ENCODE measurements around the gene UBE3B. TPM values are rescaled to one million over a fixed set of nuclear protein-coding genes. Genes with fewer than 3 reads are reported as not detected.

UBE3B gene
- total RNA-seq, 1 experiment from 2014 or later: 25.7 TPM

DNA sequence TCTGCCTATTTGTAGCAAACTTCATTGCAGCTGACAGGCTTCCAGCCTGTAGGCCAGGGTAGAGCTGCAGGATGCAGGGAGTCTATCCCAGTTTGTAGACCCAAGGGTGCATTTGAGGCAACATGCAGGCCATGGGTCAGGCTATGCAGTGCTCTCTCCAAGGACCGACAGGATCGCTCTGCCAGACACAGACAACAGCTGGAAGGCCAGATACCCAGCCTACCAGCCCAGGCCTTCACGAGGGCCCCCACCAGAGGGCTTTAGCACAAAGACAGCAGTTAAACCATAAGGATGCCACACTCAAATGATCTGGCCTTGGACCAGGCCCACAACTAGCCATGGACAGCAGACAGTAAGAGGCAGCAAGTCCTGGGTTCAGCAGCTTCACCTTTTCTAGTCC, 10.6 kb upstream of the UBE3B start:
- Histone ChIP-seq H3F3A (ENCODE audit: low read length, unreplicated experiment) (peaks cover 13% of the 10 kb centered on the region), H3K27ac (ENCODE audit: low read length) (no peak overlapping the region), H3K4me2 (ENCODE audit: low read length) (no peak overlapping the region), H4K20me1 (ENCODE audit: low read length) (no peaks in the 10 kb centered on the region), H3K9ac (ENCODE audit: low read length) (no peak overlapping the region), H3K4me3 (ENCODE audit: low read length) (no peak overlapping the region), H2AFZ (ENCODE audit: low read length) (no peak overlapping the region), H3K4me1 (ENCODE audit: insufficient read depth, low read length) (peaks cover 32% of the 10 kb centered on the region), H3K9me2 (replicated peaks; ENCODE audit: low read length) (no peaks in the 10 kb centered on the region), H3K9me3 (ENCODE audit: low read length) (no peaks in the 10 kb centered on the region), H3K27me3 (ENCODE audit: low read length) (no peaks in the 10 kb centered on the region), H3K79me2 (ENCODE audit: low read length) (peaks cover 85% of the 10 kb centered on the region), H3K36me3 (ENCODE audit: low read depth, low read length) (peaks cover 34% of the 10 kb centered on the region)
- no peak for DNase-seq
- ChIA-PET POLR2A (ENCODE audit: unreplicated experiment) (no interaction called here), CTCF (no interaction called here)
- TF ChIP-seq EZH2phosphoT487 (IDR thresholded peaks at IDR 0.05; ENCODE audit: borderline replicate concordance, low read length): no peak
- TF ChIP-seq, protein P1, sequence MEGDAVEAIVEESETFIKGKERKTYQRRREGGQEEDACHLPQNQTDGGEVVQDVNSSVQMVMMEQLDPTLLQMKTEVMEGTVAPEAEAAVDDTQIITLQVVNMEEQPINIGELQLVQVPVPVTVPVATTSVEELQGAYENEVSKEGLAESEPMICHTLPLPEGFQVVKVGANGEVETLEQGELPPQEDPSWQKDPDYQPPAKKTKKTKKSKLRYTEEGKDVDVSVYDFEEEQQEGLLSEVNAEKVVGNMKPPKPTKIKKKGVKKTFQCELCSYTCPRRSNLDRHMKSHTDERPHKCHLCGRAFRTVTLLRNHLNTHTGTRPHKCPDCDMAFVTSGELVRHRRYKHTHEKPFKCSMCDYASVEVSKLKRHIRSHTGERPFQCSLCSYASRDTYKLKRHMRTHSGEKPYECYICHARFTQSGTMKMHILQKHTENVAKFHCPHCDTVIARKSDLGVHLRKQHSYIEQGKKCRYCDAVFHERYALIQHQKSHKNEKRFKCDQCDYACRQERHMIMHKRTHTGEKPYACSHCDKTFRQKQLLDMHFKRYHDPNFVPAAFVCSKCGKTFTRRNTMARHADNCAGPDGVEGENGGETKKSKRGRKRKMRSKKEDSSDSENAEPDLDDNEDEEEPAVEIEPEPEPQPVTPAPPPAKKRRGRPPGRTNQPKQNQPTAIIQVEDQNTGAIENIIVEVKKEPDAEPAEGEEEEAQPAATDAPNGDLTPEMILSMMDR (conservative IDR thresholded peaks at IDR 0.05; ENCODE audit: low read depth, low read length): no peak
- TF ChIP-seq EZH2 (IDR thresholded peaks at IDR 0.05; ENCODE audit: low read length, unreplicated experiment): no peak
- intact Hi-C loops (cut with micrococcal nuclease): no loop called here
- BruUV-seq (replicated peaks): no TSS peak
- no peak for ATAC-seq

DNA sequence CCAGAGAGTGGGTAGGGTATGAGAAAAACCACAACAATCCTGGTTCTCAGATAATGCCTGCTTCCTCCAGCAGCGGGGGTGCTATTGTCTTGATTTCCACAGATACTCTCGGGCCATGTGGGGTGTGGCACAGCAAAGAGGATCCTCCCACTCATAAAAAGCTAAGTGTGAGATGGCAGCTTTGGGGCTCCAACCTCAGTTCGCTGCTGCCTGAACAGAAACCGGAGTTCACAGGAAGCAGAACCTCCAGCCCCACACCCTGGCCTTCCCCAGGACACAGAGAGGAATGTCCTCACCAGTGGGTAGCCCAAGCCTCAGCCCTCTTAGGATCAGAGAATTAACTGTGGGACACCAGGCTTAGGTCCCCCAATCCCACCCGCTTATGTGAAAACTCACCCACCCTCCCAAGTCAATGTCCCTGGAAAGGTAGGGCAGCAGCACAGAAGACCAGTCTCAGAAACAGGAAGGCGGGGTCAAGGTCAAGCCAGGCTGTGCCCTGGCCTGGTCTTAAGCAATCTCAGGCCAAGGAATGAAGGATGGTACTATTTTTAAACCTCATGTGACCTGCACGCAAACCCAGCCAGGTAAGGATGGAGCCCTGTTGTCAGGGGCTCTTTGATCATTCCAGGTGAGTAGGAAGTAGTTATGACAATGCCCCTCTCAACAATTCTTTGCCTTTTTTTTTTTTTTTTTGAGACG, 9.3 kb upstream of the UBE3B start:
- ChIA-PET POLR2A (ENCODE audit: unreplicated experiment) (no interaction called here), CTCF (no interaction called here)
- Histone ChIP-seq H3K27ac (ENCODE audit: low read length) (no peak overlapping the region), H3K9me3 (ENCODE audit: low read length) (no peaks in the 10 kb centered on the region), H2AFZ (ENCODE audit: low read length) (no peak overlapping the region), H3K9me2 (replicated peaks; ENCODE audit: low read length) (no peaks in the 10 kb centered on the region), H3K4me3 (ENCODE audit: low read length) (no peak overlapping the region), H3F3A (ENCODE audit: low read length, unreplicated experiment) (peaks cover 10% of the 10 kb centered on the region), H3K79me2 (ENCODE audit: low read length) (peaks cover 94% of the 10 kb centered on the region), H3K4me1 (ENCODE audit: insufficient read depth, low read length) (peaks cover 19% of the 10 kb centered on the region), H4K20me1 (ENCODE audit: low read length) (0 out of 2 replicates have a peak, but pooled peaks cover 4% of the 10 kb centered on the region), H3K9ac (ENCODE audit: low read length) (no peak overlapping the region), H3K36me3 (ENCODE audit: low read depth, low read length) (peaks cover 34% of the 10 kb centered on the region), H3K27me3 (ENCODE audit: low read length) (no peaks in the 10 kb centered on the region), H3K4me2 (ENCODE audit: low read length) (no peak overlapping the region)
- TF ChIP-seq EZH2 (IDR thresholded peaks at IDR 0.05; ENCODE audit: low read length, unreplicated experiment) (no peak), EZH2phosphoT487 (IDR thresholded peaks at IDR 0.05; ENCODE audit: borderline replicate concordance, low read length) (no peak)
- TF ChIP-seq, protein P1 (conservative IDR thresholded peaks at IDR 0.05; ENCODE audit: low read depth, low read length): no peak
- BruUV-seq (replicated peaks): no TSS peak
- DNase-seq (no peak), ATAC-seq (no peak)
- intact Hi-C loops (cut with micrococcal nuclease): no loop called here

DNA sequence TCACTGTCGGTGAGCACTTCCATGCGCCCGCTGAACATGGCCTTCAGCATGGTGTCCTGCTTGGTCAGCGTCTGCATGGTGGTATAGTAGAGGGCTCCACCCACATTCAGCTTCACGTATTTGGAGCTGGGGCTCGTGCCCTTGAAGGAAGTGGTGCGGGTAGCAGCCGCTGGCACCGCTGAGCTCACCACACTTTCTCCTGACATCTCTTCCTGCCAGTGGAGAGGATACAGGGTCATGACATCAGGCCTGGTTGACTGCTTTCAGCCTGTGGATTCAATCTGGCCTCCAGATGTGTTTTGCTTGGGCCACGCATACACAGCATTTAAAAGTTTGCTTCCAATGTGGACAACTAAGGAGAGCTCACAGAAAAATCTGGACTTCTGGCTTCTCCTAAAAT, 7.9 kb upstream of the UBE3B start:
- H3K4me1 ChIP-seq (ENCODE audit: insufficient read depth, low read length): peaks cover 5% of the 10 kb centered on the region
- intact Hi-C loops (cut with micrococcal nuclease): no loop called here
- H3K9me3 ChIP-seq (ENCODE audit: low read length): no peaks in the 10 kb centered on the region
- H3K27me3 ChIP-seq (ENCODE audit: low read length): no peaks in the 10 kb centered on the region
- POLR2A ChIA-PET (ENCODE audit: unreplicated experiment): interaction anchor here (0.6 kb wide), 1 partner anchor 105 kb away, joined by 3 read pairs; no protein-coding TSS in a partner anchor
- peaks cover 34% of the 10 kb centered on the region for H3K36me3 ChIP-seq (ENCODE audit: low read depth, low read length)
- no peaks in the 10 kb centered on the region for H3K9me2 ChIP-seq (replicated peaks; ENCODE audit: low read length)
- TF ChIP-seq, protein P1 (conservative IDR thresholded peaks at IDR 0.05; ENCODE audit: low read depth, low read length): no peak
- TF ChIP-seq EZH2 (IDR thresholded peaks at IDR 0.05; ENCODE audit: low read length, unreplicated experiment) (no peak), EZH2phosphoT487 (IDR thresholded peaks at IDR 0.05; ENCODE audit: borderline replicate concordance, low read length) (no peak)
- CTCF ChIA-PET: no interaction called here
- ATAC-seq: no peak
- BruUV-seq (replicated peaks): no TSS peak
- H3F3A ChIP-seq (ENCODE audit: low read length, unreplicated experiment): no peaks in the 10 kb centered on the region
- no peak overlapping the region for H3K4me3 ChIP-seq (ENCODE audit: low read length)
- H2AFZ ChIP-seq (ENCODE audit: low read length): no peak overlapping the region
- no peak for DNase-seq
- no peak overlapping the region for H3K4me2 ChIP-seq (ENCODE audit: low read length)
- H3K27ac ChIP-seq (ENCODE audit: low read length): no peak overlapping the region
- no peak overlapping the region for H3K9ac ChIP-seq (ENCODE audit: low read length)
- 0 out of 2 replicates have a peak, but pooled peaks cover 4% of the 10 kb centered on the region for H4K20me1 ChIP-seq (ENCODE audit: low read length)
- peaks cover 97% of the 10 kb centered on the region for H3K79me2 ChIP-seq (ENCODE audit: low read length)

Data from PC-3 (cell line).